CD1c-positive myeloid dendritic cell (primary cell): ENCODE measurements around the gene DLG3.
"Not testable (repeated sequence)": the region's sequence is repeated elsewhere in the genome, so short reads cannot be mapped to it uniquely, and the experiment has no call there.

Source experiments
- DNase-seq: peaks from one replicate; pipeline ENCODE4 v3.0.0-alpha.2; 2016; ENCODE audit errors: extremely low spot score

The DLG3 gene

GRCh38 chrX:70476934-70477733, 32.5 kb downstream of the DLG3 start:
- peak; percentile 25 for DNase-seq

GRCh38 chrX:70477734-70478075, 33.1 kb downstream of the DLG3 start:
- no peak for DNase-seq

GRCh38 chrX:70478526-70479245, 34.1 kb downstream of the DLG3 start:
- DNase-seq: no peak

- DNase-seq: no peak
These were observed 34.7 kb downstream of the DLG3 start for GRCh38 chrX:70479247-70479921.

- no peak for DNase-seq
These were observed 35.5 kb downstream of the DLG3 start for GRCh38 chrX:70479922-70480659.

GRCh38 chrX:70480660-70481018, 36.0 kb downstream of the DLG3 start:
- no peak for DNase-seq

- peak; percentile 62 for DNase-seq
These were observed 37.0 kb downstream of the DLG3 start for GRCh38 chrX:70481471-70482270.

GRCh38 chrX:70482300-70482699, 37.7 kb downstream of the DLG3 start:
- DNase-seq: peak; percentile 13

- DNase-seq: no peak
These were observed 40.8 kb downstream of the DLG3 start for GRCh38 chrX:70485466-70485865.

- DNase-seq: peak; percentile 57
These were observed 44.2 kb downstream of the DLG3 start for GRCh38 chrX:70488856-70489255.

GRCh38 chrX:70494441-70494840, 49.8 kb downstream of the DLG3 start:
- DNase-seq: no peak

GRCh38 chrX:70496491-70496890, 51.9 kb downstream of the DLG3 start:
- DNase-seq: no peak

GRCh38 chrX:70497026-70497425, 52.4 kb downstream of the DLG3 start:
- no peak for DNase-seq

- no peak for DNase-seq
These were observed 53.5 kb downstream of the DLG3 start for GRCh38 chrX:70498129-70498528.

GRCh38 chrX:70500826-70501225, 56.2 kb downstream of the DLG3 start:
- DNase-seq: no peak

GRCh38 chrX:70504772-70505450, 60.3 kb downstream of the DLG3 start:
- DNase-seq: no peak

GRCh38 chrX:70505451-70505841, 60.8 kb downstream of the DLG3 start:
- no peak for DNase-seq

GRCh38 chrX:70508296-70508911, 63.8 kb downstream of the DLG3 start:
- DNase-seq: no peak

- peak; percentile 1 for DNase-seq
These were observed 64.4 kb downstream of the DLG3 start for GRCh38 chrX:70509078-70509477.

- not testable (repeated sequence) for DNase-seq
These were observed 70.6 kb downstream of the DLG3 start for GRCh38 chrX:70515270-70515669.
